Mucosa of rectum (tissue), 2 donors: Measurements from ENCODE around the gene CCNK.
A peak's percentile ranks its signal among the peaks of the same experiment; 100 is the strongest.

Experiments
- H3K27ac ChIP-seq, 2 donors: one replicate each; pipeline ENCODE4 v1.7.0; 2013; ENCODE audit warnings: inconsistent platforms in 2 of 2, low read depth in 2 of 2, low read length in 2 of 2
- H3K27me3 ChIP-seq, 2 donors: one replicate each; pipeline ENCODE4 v1.7.0; 2013; ENCODE audit warnings: low read length in 2 of 2; ENCODE audit not compliant: control insufficient read depth in 2 of 2, insufficient read depth in 2 of 2
- H3K36me3 ChIP-seq, 2 donors: one replicate each; pipeline ENCODE4 v1.7.0; 2013; ENCODE audit warnings: low read length in 2 of 2; ENCODE audit not compliant: control insufficient read depth in 2 of 2, insufficient read depth in 2 of 2
- H3K4me1 ChIP-seq, 2 donors: one replicate each; pipeline ENCODE4 v1.7.0; 2013; ENCODE audit warnings: low read length in 2 of 2, mild to moderate bottlenecking in 1 of 2; ENCODE audit not compliant: control insufficient read depth in 2 of 2, insufficient read depth in 2 of 2
- H3K4me3 ChIP-seq, 2 donors: one replicate each; pipeline ENCODE4 v1.7.0; 2013; ENCODE audit warnings: low read length in 2 of 2
- H3K9ac ChIP-seq, 2 donors: one replicate each; pipeline ENCODE4 v1.7.0; 2013; ENCODE audit warnings: low read length in 2 of 2, low read depth in 1 of 2, mild to moderate bottlenecking in 1 of 2
- H3K9me3 ChIP-seq, 2 donors: one replicate each; pipeline ENCODE4 v1.7.0; 2013; ENCODE audit warnings: low read length in 2 of 2; ENCODE audit not compliant: control insufficient read depth in 2 of 2
- donor health status: healthy.
- donor health status: Normal muscosa, but diverticular disease.

The CCNK gene

DNA sequence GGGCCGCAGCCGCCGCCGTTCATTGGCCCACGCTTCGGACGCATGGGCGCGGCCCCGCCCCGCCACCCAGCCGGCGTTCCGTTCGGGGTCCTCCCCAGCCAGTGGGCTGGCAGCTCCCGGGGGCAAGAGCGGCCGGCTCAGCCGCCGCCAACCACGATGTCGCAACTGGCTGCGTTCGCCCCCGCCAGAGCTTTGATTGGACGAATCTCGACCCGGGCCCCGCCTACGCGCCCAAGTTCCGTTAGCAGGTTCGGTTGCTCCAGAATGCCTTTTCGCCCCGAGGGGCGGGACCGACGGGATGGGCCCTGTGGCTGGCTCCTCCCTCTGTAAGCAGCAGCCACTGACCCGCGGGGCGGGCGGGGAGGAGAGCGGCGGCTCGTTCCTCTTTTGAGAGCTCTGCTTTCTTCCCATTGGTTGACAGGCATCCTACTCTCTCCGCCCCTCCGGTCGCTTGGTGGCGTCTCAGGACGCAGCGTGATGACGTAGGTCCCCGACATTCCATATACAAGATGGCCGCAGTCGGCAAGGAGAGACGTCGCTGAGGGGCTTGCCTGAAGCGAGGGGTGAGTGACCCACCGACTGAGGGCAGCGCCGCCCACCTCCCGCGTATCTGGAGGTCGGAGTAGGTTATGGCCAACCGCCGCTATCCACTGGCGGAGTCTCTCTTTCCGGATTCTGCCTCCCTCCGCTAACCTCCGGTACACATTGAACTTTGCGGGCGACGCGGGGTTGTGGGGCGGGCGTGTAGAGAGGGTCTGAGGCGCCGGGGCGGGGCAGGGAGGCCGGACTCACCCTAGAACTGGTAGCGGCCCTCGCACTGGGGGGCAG lies at the start of gene CCNK:
CCNK (plus strand) TSS at position 493 of the 828 bp plus-strand sequence. CDS start 11,269 bp downstream, outside the sequence.
- no peaks in the 10 kb centered on the region for H3K36me3 ChIP-seq
- peak within 1 kb of the TSS; percentile 92 to 95 for H3K4me3 ChIP-seq
- no peaks in the 10 kb centered on the region for H3K9me3 ChIP-seq
- H3K4me1 ChIP-seq: peaks cover 11 to 32% of the 10 kb centered on the region in 2 donors
- H3K27ac ChIP-seq: peak within 1 kb of the TSS; percentile 86 to 94
- peak within 1 kb of the TSS; percentile 95 to 98 for H3K9ac ChIP-seq
- H3K27me3 ChIP-seq: no peaks in the 10 kb centered on the region

DNA sequence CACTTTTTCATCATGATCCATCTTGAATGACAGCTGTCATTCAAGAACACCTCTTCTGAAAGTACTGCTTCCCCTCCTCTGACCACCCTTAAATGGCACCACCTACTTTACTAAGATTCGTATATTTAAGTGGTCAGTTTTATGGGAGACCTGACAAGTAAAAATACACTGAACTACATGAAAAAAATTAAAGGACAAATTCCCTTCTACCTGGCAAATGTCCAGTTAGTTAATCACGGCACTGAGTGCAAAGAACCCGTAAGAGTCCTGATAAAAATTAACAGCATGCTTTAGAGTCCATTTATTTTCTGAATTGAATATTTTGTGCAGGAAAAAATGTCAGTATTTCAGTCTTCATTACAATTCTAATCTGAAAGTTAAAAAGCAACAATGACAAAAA lies 49.2 kb upstream of the CCNK start:
- H3K36me3 ChIP-seq: peaks cover 19 to 42% of the 10 kb centered on the region in 2 donors
- H3K27ac ChIP-seq: no peak overlapping the region
- no peaks in the 10 kb centered on the region for H3K27me3 ChIP-seq
- H3K9ac ChIP-seq: no peak overlapping the region
- H3K9me3 ChIP-seq: no peaks in the 10 kb centered on the region
- H3K4me3 ChIP-seq: no peak overlapping the region
- peaks cover 0 to 2% of the 10 kb centered on the region in 2 donors for H3K4me1 ChIP-seq

DNA sequence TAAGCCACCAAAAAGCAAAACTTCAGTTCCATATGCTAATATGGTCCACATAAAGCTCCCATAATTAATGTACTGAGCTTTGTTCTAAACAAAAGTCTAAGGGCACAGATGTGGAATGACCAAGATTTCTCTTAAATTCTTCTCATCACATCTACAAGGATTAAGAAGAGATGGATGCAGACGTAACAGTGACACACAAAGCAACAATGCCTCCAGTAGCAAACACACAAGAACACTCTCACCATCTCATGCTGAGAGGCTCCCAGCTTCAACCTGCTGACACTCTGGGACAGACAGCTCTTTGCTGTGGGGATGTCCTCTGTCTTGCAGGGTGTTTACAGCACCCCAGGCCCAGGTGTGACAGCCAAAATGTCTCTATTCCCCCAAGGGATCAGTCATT lies 48.7 kb upstream of the CCNK start:
- no peak overlapping the region for H3K27ac ChIP-seq
- H3K4me1 ChIP-seq: peaks cover 0 to 7% of the 10 kb centered on the region in 2 donors
- H3K4me3 ChIP-seq: no peak overlapping the region
- H3K36me3 ChIP-seq: peaks cover 23 to 47% of the 10 kb centered on the region in 2 donors
- H3K9me3 ChIP-seq: no peaks in the 10 kb centered on the region
- no peak overlapping the region for H3K9ac ChIP-seq
- H3K27me3 ChIP-seq: no peaks in the 10 kb centered on the region

DNA sequence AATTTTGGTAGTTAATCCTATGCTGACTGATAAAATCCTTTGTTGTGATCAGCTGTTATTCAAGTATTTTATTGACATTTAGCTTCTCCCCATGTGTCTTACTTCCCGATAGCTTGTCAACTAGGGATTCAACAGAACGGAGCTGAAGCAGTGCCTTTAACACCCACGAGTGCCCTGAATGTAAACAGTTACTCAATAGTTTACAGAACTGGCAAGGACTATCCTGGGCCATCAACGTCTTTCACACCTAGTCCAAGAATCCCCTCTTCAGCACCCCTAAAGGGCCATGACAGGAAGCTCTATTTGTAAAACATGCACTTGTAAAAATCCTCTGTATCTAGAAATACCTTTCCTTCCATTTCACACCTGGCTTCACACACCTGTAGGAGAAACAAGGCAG lies 45.9 kb upstream of the CCNK start:
- Histone ChIP-seq H3K9me3 (no peaks in the 10 kb centered on the region), H3K36me3 (peaks cover 26 to 43% of the 10 kb centered on the region in 2 donors), H3K27me3 (no peaks in the 10 kb centered on the region), H3K9ac (no peak overlapping the region), H3K4me1 (peaks cover 0 to 7% of the 10 kb centered on the region in 2 donors), H3K4me3 (no peak overlapping the region), H3K27ac (no peak overlapping the region)

DNA sequence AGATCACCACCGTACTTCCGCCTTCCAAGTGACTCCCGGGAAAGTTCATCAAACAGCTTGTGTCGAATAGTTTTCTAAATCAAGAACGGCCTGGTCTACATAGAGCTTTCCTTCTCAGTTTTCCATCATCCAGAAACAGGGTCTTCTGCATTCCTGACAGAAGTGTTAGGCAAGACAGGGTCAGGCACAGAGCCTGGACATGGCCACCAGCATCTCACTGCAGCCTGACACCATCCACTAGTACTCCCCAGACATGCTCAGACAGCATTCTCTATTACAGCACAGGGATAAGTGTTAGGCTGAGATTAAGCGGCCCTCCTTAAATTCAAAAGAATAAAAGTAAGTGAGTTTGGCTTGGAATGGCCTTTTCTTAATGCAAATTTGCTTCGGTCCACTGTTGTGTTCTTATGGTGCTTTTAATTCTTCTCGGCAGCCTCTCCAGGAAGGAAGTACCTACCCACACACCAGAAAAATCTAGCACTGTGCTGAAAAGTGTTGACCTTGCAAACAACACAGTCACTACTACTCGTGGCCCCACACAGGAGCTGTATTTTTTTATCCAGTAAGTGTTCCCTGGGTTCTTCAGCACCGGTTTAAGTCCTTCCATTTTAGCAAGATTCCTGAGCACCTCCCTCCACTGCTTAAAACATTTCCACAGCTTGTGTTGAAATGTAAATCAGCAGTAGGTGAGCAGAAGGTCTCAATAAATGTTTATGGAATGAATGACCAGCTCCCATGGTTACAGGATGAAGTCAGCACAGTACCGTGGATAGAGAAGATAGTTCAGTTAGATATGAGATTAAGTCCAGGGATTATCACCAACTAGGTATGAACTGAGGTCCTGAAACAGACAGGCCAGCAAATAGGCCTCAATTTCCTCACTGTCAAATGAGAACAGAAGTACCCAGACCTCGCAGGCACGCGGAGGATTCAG lies 44.7 kb upstream of the CCNK start:
- no peaks in the 10 kb centered on the region for H3K27me3 ChIP-seq
- H3K4me3 ChIP-seq: no peak overlapping the region
- peak overlapping the region in 1 of 2 donors; percentile 3 for H3K27ac ChIP-seq
- no peak overlapping the region for H3K9ac ChIP-seq
- H3K4me1 ChIP-seq: peaks cover 0 to 7% of the 10 kb centered on the region in 2 donors
- no peaks in the 10 kb centered on the region for H3K9me3 ChIP-seq
- H3K36me3 ChIP-seq: peaks cover 31 to 45% of the 10 kb centered on the region in 2 donors

DNA sequence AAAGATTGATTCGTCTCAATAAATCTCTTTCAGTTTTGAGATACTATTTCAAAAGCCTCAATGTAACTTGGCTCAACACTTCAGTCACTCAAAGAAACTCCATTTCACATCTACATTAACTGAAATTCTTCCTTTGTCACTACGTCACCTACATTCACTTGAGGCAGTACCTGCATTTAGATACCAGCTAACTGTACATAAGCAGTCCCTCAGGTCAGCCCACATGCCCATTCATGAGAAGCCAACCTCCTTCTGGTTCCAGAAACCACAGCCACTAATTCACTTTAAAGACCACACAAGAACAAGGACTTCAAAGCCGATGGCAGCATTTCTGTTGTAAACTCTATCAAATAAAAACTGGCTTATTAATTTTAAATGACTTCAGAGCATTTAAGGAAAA lies 43.5 kb upstream of the CCNK start:
- Histone ChIP-seq H3K27ac (no peak overlapping the region), H3K27me3 (no peaks in the 10 kb centered on the region), H3K4me3 (no peak overlapping the region), H3K36me3 (peaks cover 29 to 45% of the 10 kb centered on the region in 2 donors), H3K4me1 (peaks cover 0 to 7% of the 10 kb centered on the region in 2 donors), H3K9ac (no peak overlapping the region), H3K9me3 (no peaks in the 10 kb centered on the region)

DNA sequence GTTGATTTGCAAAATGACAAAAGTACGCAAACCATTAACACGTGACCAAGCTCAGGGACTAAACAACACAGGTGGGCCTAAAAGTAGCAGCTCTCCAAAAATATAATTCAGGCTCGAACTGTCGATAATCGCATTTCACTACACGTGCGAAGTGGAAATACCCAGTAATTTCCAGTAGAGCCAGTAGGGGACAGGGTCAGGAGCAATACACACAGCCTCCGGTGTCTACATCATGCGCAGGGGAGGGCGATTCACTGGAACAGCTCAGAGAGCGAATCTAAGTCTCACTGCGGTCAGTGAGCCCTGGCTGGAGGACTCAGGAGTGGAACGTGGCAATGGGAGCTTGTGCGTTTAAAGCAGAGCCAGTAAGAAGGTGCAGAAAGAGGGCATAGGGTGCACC lies 40.9 kb upstream of the CCNK start:
- no peak overlapping the region for H3K27ac ChIP-seq
- no peak overlapping the region for H3K4me3 ChIP-seq
- no peaks in the 10 kb centered on the region for H3K27me3 ChIP-seq
- H3K4me1 ChIP-seq: peaks cover 0 to 7% of the 10 kb centered on the region in 2 donors
- H3K9me3 ChIP-seq: no peaks in the 10 kb centered on the region
- H3K36me3 ChIP-seq: peaks cover 37 to 51% of the 10 kb centered on the region in 2 donors
- no peak overlapping the region for H3K9ac ChIP-seq

DNA sequence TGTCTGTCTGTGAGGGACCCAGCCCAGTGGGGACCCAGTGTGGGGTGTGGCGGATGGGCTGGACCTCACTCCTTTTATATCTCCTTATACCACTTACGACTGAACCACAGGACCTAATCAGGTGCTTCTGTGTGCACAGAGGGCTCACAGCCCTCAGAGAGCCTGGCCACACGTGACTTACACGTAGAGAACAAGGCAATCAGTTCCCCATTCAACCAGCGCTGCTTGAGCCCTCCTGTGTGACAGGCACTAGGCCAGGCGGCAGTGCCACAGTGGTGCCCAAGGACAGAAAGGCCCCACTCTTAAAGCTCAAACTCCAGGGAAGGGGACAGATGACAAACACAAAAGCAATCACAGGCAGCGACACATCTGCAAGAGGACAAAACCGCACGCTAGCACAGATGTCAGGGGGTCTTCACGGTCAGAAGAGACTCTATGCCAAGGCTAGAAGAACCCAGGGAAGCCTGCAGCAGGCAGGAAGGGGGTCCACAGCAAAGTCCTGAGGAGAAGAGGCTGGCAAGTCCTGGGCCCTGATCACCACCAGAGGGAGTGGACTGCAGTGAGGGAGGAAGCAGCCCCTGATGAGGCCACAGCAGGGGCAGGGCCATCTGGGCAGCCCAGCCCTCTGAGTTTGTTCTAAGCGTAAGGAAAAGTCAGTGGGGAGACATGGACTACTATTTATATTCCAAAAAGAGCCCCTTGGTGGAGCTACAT lies 39.9 kb upstream of the CCNK start:
- Histone ChIP-seq H3K27ac (no peak overlapping the region), H3K9me3 (no peaks in the 10 kb centered on the region), H3K9ac (no peak overlapping the region), H3K27me3 (no peaks in the 10 kb centered on the region), H3K36me3 (peaks cover 39 to 52% of the 10 kb centered on the region in 2 donors), H3K4me1 (peaks cover 0 to 7% of the 10 kb centered on the region in 2 donors), H3K4me3 (no peak overlapping the region)

DNA sequence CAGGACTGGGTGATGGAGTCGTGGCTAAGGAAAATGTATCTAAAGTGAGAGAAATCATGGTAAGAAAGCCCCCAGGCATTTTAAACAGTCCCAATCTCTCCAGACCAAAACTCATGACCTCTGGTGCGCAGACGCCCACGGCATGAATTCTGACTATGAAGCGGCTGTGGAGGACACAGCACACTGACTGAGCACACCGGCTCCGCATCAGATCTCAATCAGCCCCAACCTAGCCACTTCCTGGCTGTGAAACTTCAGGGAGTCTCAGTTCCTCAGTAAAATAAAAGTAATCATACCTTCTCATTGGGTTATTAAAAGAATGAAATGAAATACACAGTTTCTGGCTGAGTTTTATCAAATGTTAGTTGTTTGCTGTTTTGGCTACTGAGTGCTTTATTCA lies 39.3 kb upstream of the CCNK start:
- H3K9ac ChIP-seq: no peak overlapping the region
- no peaks in the 10 kb centered on the region for H3K9me3 ChIP-seq
- H3K4me3 ChIP-seq: no peak overlapping the region
- no peaks in the 10 kb centered on the region for H3K27me3 ChIP-seq
- peaks cover 39 to 52% of the 10 kb centered on the region in 2 donors for H3K36me3 ChIP-seq
- peaks cover 0 to 5% of the 10 kb centered on the region in 2 donors for H3K4me1 ChIP-seq
- no peak overlapping the region for H3K27ac ChIP-seq
